ENCODE measurements around the gene ATXN1. TPM values are rescaled to one million over a fixed set of nuclear protein-coding genes. Genes with fewer than 3 reads are reported as not detected.

The ATXN1 gene
- total and polyA plus RNA-seq, 2 of the 13 experiments (the other 11 are each of a cell fraction or from before 2014, with no cell fraction given) = 20.7 to 39.5 TPM

DNA sequence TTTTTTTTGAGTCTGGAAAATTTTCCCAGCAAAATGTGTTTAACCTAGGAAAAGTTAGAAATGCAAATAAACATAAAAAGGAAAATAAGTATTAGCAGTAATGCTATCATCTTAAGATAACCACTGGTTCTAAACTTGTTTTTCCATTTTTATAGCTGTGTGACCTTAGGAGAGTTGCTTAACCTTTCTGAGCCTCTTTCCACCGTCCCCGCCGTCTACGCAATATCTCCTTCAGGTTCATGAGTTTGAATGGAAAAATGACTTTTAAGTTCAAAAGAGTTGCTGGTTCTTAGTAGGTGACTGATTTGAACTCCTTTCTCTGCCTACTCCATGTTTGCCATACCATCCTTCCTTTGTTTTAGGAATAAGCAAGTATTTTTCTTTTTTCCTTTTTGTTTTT lies 478.9 kb downstream of the ATXN1 start:
- no peak for DNase-seq (ENCODE audit: low spot score)
- POLR2A ChIA-PET = no interaction called here
- CTCF ChIA-PET (ENCODE audit: low intra/inter-chr PET ratio, low total read pairs) = no interaction called here
- no peak overlapping the region for H3K4me2 ChIP-seq (ENCODE audit: low read depth, low read length)
- no peak for FAIRE-seq
- intact Hi-C loops (cut with micrococcal nuclease; ENCODE audit: unreplicated experiment) (no loop called here), in situ Hi-C loops (cut with HindIII; ENCODE audit: extremely low pct_ligation_motif_present, low pct_unique_long_range_greater_than_20kb) (no loop called here)
- no peak overlapping the region for H3K4me3 ChIP-seq (replicated peaks in 1 of 3; ENCODE audit: insufficient read depth in 1 of 3, low read depth in 2 of 3, low read length in 3 of 3)
- BruUV-seq (replicated peaks) = no TSS peak
- H3K79me2 ChIP-seq (ENCODE audit: insufficient read depth, low read length) = no peaks in the 10 kb centered on the region
- H4K20me1 ChIP-seq (ENCODE audit: insufficient read depth, low read length) = no peaks in the 10 kb centered on the region
- ATAC-seq = no peak
- H3K27ac ChIP-seq (ENCODE audit: extremely low read length, insufficient read depth, low read length) = no peak overlapping the region
- peaks cover 10% of the 10 kb centered on the region for H3K4me1 ChIP-seq (ENCODE audit: insufficient read depth, low read length)
- H2AFZ ChIP-seq (ENCODE audit: low read length) = no peak overlapping the region
- TF ChIP-seq ZNF44 (CRISPR knock-in tag; IDR thresholded peaks at IDR 0.05) (no peak), KLF12 (CRISPR knock-in tag; IDR thresholded peaks at IDR 0.05; ENCODE audit: borderline replicate concordance) (no peak), ZNF766 (CRISPR knock-in tag; IDR thresholded peaks at IDR 0.05; ENCODE audit: borderline replicate concordance) (no peak), CEBPZ (IDR thresholded peaks at IDR 0.05; ENCODE audit: low read length) (no peak), NFAT5 (CRISPR knock-in tag; IDR thresholded peaks at IDR 0.05) (no peak), ZNF878 (CRISPR knock-in tag; IDR thresholded peaks at IDR 0.05) (no peak), ATM (IDR thresholded peaks at IDR 0.05; ENCODE audit: borderline replicate concordance) (no peak), TCF7 (IDR thresholded peaks at IDR 0.05; ENCODE audit: low read depth) (no peak), ZNF563 (CRISPR knock-in tag; IDR thresholded peaks at IDR 0.05) (no peak)
- TF ChIP-seq, protein P1, sequence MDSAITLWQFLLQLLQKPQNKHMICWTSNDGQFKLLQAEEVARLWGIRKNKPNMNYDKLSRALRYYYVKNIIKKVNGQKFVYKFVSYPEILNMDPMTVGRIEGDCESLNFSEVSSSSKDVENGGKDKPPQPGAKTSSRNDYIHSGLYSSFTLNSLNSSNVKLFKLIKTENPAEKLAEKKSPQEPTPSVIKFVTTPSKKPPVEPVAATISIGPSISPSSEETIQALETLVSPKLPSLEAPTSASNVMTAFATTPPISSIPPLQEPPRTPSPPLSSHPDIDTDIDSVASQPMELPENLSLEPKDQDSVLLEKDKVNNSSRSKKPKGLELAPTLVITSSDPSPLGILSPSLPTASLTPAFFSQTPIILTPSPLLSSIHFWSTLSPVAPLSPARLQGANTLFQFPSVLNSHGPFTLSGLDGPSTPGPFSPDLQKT (CRISPR knock-in tag; IDR thresholded peaks at IDR 0.05; ENCODE audit: borderline replicate concordance) = no peak
- H3K36me3 ChIP-seq (replicated peaks in 1 of 2; ENCODE audit: control insufficient read depth in 1 of 2, insufficient read depth in 2 of 2, low read length in 2 of 2) = no peaks in the 10 kb centered on the region
- WGBS (ENCODE audit: low lambda C conversion rate) = 93% methylated on average over 4 of the region's 4 CpGs
- no peaks in the 10 kb centered on the region for H3K9me3 ChIP-seq (ENCODE audit: low read length)
- H3K27me3 ChIP-seq (ENCODE audit: control insufficient read depth in 1 of 2, insufficient read depth in 2 of 2, low read length in 2 of 2) = peaks cover 4 to 17% of the 10 kb centered on the region in 2 experiments; a peak in 4 of 5 replicates
- H3K9ac ChIP-seq (ENCODE audit: insufficient read depth, low read depth, low read length) = no peak overlapping the region
